Activated naive CD4-positive, alpha-beta T cell treated with anti-CD3 and anti-CD28 coated beads, Interleukin-2, amount 50 U/mL, for 16 hours (primary cell): ENCODE results near the gene CYP2D6.
"Not testable (repeated sequence)": the region's sequence is repeated elsewhere in the genome, so short reads cannot be mapped to it uniquely, and the experiment has no call there.

Experiments
- DNase-seq: peaks from one replicate; pipeline ENCODE4 v3.0.0-alpha.2; 2020

CYP2D6 gene

DNA sequence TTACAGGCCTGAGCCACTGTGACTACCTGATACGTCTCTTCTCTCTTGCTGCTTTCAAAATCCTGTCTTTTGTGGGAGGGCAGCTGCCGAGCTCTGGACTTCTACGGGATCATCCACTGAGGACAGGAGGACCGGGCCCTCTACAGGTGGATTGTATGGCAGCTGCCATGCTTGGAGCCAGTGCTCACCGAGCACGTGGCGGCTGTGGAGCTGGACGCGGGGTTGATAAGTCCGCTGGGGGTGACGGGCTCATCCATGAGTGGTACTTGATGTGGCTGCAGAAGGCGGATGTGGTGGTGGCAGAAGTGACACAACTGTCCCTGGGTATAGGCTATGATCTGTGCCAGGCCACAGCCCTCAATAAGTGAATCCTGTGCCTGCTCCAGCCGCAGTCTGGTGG is 1.8 kb upstream of the CYP2D6 start:
- DNase-seq = no peak

- no peak for DNase-seq
Observed at GRCh38 chr22:42131562-42131961, 952 bp upstream of the CYP2D6 start.

DNA sequence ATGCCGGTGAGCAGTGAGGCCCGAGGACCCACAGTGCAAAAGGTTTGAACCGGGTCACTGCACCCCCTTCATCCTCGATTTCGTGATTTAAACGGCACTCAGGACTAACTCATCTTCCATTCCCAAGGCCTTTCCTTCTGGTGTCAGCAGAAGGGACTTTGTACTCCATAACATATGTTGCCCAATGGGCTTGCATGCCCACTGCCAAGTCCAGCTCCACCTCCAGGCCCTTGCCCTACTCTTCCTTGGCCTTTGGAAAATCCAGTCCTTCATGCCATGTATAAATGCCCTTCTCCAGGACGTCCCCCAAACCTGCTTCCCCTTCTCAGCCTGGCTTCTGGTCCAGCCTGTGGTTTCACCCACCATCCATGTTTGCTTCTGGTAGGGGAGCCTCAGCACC is 428 bp downstream of the CYP2D6 start:
- not testable (repeated sequence) for DNase-seq

DNA sequence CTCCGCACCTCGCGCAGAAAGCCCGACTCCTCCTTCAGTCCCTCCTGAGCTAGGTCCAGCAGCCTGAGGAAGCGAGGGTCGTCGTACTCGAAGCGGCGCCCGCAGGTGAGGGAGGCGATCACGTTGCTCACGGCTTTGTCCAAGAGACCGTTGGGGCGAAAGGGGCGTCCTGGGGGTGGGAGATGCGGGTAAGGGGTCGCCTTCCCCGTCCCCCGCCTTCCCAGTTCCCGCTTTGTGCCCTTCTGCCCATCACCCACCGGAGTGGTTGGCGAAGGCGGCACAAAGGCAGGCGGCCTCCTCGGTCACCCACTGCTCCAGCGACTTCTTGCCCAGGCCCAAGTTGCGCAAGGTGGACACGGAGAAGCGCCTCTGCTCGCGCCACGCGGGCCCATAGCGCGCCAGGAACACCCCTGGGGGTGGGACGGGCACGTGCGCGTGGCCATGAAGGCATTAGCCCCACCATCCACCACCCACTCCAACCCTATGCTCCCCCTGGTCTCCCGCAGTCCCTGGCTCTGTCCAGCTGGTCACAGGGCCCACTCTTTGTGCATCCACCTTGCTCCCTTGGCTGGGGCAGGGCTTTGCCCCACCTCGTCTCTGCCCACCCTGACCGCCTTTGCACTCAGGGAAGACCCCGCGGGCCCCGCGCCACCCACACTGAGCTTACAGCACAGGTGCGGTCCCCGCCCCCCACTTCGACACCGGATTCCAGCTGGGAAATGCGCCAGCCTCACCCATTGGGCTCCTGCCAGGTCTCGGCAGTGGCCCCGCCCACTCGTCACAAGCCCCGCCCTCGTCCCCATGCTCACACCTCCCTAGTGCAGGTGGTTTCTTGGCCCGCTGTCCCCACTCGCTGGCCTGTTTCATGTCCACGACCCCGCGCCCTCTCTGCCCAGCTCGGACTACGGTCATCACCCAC is 1.6 kb downstream of the CYP2D6 start:
- DNase-seq = not testable (repeated sequence)

DNA sequence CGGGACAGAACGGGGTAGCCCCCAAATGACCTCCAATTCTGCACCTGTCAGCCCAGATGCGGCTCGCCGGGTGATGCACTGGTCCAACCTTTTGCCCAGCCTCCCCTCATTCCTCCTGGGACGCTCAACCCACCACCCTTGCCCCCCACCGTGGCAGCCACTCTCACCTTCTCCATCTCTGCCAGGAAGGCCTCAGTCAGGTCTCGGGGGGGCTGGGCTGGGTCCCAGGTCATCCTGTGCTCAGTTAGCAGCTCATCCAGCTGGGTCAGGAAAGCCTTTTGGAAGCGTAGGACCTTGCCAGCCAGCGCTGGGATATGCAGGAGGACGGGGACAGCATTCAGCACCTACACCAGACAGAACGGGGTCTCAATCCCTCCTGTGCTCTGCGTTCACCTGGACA is 2.6 kb downstream of the CYP2D6 start:
- DNase-seq = not testable (repeated sequence)

GRCh38 chr22:42127606-42128005 is 3.0 kb downstream of the CYP2D6 start:
- no peak for DNase-seq

- DNase-seq = not testable (repeated sequence)
Observed at GRCh38 chr22:42123529-42123928, 7.1 kb downstream of the CYP2D6 start.

DNA sequence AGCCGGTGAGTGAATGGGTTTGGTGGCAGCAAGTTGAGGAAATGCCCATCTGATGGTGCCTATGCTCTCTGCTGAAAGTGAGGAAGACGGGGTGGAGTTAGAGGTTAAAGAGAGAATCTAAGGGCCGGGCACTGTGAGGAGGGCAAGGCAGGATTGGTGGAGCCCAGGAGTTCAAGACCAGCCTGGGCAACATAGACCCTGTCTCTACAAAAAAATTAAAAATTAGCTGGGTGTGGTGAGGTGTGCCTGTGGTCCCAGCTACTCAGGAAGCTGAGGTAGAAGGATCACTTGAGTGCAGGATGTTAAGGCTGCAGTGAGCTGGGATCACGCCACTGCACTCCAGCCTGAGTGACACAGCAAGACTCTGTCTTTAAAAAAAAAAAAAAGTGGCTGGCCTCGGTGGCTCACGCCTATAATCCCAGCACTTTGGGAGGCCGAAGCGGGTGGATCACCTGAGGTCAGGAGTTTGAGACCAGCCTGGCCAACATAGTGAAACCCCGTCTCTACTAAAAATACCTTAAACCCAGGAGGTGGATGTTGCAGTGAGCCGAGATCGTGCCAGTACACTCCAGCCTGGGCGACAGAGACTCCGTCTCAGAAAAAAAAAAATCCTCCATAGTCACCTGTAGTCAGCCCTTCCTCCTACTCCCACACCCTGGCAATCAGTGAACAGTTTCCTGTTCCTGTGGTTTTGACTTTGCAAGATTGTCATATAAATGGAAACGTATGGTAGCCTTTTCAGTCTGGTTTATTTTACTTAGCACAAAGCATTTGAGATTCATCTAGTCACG is 10.2 kb downstream of the CYP2D6 start:
- peak; percentile 43 for DNase-seq

GRCh38 chr22:42116848-42117424 is 13.7 kb downstream of the CYP2D6 start:
- no peak for DNase-seq

GRCh38 chr22:42115420-42115830 is 15.2 kb downstream of the CYP2D6 start:
- DNase-seq = not testable (repeated sequence)

GRCh38 chr22:42114721-42115120 is 15.9 kb downstream of the CYP2D6 start:
- no peak for DNase-seq

DNA sequence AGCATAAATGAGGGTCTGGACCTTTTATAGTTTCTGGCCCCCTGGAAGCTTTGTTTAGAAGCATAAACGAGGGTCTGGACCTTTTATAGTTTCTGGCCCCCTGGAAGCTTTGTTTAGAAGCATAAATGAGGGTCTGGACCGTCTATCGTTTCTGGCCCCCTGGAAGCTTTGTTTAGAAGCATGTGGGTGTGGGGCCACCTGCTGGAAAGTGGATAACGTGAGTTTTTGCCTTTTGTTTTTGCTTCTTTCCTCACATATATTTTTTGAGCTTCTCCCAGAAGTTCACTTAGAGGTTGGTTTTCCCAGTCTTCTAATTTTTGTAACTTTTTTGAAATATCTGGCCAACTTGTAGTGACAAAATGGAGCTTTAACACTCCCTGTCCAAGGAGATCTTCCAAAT is 17.8 kb downstream of the CYP2D6 start:
- not testable (repeated sequence) for DNase-seq

DNA sequence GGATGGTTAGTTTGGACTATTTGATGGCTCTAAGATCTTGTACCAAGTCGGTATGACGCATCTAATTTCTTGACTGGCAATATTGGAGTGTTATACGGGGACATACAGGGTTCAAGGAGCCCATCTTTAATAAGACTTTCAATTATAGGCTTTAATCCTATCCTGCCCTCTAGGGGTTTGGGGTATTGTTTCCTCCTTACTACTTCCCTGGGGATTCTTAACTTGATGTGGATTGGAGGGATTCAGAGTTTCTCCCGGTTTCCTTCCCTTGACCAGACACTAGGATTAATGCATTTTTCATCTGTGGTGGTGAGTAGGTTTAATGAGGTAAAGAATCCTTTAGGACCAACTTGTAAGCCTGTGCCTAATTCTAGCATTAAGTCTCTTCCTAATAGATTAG is 18.8 kb downstream of the CYP2D6 start:
- DNase-seq = no peak

DNA sequence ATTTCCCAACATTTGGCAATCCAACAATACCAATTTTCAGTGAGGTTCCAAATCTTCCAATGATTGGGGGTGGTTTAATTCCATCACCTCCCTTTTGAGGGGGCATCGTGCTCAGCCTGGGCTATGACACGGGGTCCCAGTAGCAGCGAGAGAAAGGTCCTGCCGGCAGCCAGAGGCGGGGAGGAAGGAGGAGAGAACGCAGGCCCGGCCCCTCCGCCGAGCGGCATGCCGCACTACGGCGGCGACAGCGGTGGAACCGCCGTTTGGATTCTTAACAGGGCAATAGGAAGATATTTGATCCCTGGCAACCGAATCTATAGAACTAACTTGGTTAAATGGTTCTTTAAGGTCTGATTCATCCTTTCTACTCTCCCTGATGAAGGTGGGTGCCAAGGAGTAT is 21.8 kb downstream of the CYP2D6 start:
- DNase-seq = no peak

DNA sequence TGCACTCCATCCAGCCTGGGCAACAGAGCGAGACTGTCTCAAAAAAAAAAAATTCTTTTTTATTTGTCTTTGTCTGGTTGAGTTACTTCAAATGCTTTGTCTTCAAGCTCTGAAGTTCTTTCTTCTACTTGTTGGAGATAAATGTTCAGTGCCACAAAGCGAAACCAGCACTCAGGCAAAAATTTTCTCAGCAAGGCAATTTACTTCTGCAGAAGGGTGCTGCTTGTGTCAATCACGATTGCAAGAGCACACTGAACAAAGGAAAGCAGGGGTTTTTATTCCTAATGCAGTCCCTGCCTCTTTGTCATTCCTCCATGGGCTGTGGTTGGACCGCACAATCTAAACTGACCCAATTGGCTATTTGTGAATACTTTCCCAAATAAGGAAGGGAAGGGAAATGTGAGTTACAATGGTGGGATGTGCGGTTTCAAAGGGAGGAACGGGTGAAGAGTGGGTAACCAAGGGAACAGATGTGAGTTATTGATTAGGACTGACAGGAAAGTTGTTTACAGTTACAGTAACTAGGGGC is 26.2 kb downstream of the CYP2D6 start:
- DNase-seq = not testable (repeated sequence)

GRCh38 chr22:42101199-42101598 is 29.4 kb downstream of the CYP2D6 start:
- no peak for DNase-seq

DNA sequence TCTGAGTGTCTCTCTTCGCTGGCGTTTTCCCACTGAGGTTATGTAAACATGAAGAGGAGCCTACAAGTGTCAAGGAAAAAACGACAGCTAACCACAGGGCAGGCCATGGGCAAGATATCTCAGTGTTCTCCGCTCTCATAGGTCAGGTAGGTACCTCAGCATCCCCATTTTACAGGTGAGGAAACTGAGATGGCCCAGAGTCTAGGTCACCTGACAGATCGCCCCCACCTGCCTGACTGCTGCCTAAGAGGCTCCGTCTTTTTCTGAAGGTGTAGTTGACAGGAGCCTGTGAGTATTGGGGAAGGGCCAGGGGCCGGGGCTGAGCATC is 39.2 kb downstream of the CYP2D6 start:
- peak; percentile 16 for DNase-seq

DNA sequence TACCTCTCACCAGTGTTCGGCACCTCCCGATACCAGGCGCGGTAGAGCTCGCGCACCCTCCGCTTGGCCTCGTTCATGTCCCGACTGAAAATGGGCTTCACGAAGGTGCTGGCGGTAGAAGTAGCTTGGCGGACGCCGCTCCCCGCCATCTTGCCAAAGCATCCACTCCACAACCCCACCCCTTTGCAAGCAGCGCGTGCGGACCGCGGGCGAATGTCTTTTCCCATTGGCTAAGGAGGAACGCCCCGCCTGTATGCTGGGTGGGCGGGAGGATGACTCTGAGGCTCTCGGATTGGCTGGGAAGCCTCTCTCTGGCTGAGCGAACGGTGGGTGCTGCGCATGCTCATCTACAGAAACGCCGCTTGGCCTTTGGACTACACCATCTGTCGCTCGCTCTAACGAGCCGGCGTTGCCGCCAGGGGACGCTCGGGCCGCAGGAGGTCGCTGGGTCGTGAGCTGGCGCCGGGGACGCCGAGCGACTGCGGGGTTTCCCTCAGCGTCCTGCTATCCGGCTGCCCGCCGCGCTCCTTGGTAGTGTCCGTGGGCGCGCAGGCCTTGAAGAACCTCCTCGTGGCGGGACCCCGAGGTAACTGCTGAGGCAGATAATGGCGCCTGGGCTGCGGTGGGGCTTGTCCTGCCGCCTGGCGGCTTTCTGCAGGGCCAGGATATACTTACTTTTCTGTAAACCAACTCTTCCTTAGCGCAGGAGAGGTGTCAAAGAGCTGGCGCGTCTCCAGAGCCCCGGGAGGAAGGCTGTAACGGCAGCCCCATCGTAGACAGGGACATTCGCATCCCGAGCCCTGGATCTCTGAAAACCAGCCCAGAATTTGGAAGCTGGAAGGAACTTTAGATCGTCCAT is 39.8 kb downstream of the CYP2D6 start, which contains the start of gene NDUFA6:
NDUFA6 (minus strand) TSS at position 177 of the 859 bp plus-strand sequence; CDS start at position 149, 28 bp downstream.
- peak; percentile 98 for DNase-seq

DNA sequence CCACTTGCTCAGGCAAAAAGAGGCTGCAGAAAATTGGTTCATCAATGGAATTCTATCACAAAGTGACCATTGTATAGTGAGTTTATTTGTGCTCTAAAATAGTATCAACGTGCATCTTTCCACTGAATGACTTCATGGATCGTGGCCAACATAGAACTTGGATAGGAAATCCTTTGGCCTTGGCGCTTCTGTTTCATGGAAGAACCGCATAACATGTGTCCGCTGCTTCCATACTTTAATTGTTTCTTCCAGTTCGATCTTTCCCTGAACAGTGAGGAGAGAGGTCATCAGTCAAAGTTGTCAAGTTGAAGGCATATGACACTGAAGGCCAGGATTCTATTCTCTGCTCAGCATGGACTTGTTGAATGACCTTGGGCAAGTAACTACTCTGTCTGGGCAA is 44.6 kb downstream of the CYP2D6 start:
- no peak for DNase-seq

- no peak for DNase-seq
Observed at GRCh38 chr22:42084874-42085273, 45.7 kb downstream of the CYP2D6 start.

DNA sequence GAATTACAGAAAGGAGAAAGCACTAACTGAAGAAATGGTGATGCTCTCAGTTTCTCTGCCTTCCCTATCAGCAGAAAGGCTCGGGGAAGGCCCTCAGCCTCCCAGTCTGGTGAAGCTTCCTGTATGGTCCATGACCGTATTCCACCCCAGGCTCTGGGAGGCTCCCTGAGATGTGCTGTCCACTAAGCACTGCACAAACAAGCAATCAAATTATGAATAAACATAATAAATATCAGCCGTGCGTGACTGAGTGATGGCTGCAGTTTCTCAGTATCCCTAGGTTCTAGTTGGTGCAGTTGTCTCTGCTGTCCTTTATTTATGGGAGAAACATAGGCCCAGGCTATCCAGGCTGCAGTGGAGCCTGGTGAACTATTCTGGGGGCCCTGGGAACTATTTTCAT is 47.5 kb downstream of the CYP2D6 start:
- DNase-seq = no peak

- no peak for DNase-seq
Observed at GRCh38 chr22:42080287-42080686, 50.3 kb downstream of the CYP2D6 start.
